Stimulated activated CD4-positive, alpha-beta T cell treated with anti-CD3 and anti-CD28 coated beads, Interleukin-4, amount 100 ng/mL, for 1 hour (primary cell): ENCODE results near the gene CST9.
"Not testable (repeated sequence)": the region's sequence is repeated elsewhere in the genome, so short reads cannot be mapped to it uniquely, and the experiment has no call there.

Source experiments
- DNase-seq: peaks from one replicate; pipeline ENCODE4 v3.0.0-alpha.2; 2020

Gene CST9

DNA sequence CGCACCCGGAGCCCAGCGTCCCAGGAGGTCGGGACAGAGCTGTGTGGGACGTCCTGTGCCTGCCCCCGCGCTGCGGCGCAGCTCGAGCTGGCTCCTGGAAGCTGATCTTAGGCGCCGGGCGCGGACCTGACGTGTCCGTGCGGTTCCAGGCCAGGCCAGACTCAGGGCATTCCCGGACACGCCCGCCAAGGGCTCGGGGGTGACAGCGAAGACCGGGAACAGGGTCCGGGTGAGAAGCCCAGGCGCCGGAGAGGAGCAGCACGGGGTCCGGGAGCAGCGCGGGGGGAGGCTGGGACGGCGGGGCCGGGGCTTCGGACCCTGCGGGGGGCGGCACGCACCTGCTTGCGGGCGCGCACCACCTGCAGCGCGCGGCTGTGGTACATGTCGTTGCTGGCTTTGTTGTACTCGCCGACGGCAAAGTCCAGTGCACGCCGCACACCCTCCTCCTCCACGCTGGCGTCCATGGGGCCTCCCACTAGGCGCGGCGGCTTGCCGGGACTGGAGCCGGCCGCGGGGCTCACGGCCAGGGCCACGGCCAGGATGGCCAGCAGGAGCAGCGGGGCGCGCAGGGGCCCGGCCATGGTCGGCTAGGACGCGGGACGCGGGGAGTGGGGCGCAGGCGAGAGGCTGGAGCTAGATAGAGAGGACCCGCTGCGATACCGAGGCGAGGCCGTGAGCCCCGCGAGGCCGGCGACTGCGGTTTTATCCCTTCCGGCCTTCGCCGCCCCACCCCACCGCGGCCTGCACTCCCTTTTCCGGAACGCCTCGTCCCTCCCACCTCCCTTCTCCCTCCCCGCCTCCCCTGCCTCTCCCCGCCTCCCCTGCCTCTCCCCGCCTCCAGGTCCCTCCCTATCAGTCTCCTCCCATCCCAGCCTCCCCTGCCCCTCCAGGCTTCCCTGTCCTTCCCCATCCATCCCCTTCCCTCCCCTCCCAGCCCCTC lies 31.8 kb upstream of the CST9 start, which contains the start of gene CST3:
Gene CST3, minus strand, starts transcription at position 674 of the 940 bp plus-strand sequence. Its CDS starts 93 bp downstream, at position 581.
- no peak for DNase-seq

DNA sequence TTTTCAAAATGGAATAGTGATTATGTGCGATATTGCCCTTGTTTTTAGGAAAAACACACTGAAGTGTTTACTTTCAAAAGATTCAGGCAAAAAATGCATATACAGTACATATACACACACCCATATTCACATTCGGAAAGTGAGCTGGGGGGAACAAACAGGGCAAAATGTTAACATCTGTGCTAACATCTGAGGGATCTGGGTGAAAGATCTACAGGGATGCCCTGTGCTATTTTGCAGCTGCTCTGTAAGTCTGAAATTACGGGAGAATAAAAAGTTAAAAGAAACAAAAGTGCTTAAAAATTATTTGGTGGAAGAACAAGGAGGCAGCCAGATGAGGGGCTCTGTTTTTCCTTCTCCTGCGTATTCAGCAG lies 31.2 kb upstream of the CST9 start:
- no peak for DNase-seq

GRCh38 chr20:23636182-23636907 lies 30.6 kb upstream of the CST9 start:
- no peak for DNase-seq

DNA sequence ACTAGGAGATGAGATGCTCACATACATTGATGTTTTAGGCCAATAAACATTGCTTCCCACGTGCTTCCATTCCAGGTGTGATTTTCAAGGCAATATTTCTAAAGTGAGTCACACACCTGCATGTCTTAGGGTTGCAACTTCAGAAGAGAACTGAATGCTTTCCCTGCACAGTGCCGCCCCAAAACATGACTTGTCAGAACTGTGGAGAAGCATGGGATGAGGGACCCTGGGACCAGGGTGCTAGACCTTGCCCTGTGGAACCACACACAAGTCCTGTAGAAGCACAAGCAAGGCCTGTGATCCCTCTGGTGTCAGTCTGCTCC lies 30.0 kb upstream of the CST9 start:
- DNase-seq = not testable (repeated sequence)

DNA sequence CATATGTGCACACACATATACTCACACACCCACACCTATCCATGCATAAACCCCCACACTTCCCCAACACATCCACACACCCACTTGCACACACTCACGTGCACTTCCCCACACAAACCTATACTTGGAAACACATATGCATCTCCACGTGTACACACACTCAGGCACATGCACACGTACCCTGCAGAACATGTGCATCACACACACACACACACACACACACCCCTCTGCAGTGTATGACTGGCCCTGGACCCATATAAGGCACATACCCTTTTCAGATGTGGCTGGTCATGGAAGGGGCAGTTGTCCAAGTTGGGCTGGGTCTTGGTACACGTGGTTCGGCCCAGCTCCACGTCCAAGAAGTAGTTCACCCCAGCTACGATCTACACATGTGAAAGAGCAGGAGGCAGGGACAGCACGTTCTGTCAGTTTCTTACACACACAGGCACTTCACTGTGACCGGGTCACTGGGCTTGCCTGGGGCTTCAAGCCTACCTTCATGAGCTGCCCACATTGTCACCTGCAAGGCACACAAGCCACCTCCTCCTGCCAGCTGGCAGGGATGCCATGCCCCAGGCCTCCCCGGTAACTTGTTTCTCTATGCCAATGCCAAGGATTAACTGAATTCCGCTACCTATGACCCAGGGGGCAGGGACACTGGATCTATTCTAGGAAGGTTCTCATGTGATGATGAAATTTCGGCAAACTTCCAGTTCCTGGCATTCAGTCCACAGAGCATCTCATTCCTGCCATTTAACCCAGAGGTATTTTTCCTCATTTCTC lies 29.5 kb upstream of the CST9 start:
- DNase-seq = no peak

DNA sequence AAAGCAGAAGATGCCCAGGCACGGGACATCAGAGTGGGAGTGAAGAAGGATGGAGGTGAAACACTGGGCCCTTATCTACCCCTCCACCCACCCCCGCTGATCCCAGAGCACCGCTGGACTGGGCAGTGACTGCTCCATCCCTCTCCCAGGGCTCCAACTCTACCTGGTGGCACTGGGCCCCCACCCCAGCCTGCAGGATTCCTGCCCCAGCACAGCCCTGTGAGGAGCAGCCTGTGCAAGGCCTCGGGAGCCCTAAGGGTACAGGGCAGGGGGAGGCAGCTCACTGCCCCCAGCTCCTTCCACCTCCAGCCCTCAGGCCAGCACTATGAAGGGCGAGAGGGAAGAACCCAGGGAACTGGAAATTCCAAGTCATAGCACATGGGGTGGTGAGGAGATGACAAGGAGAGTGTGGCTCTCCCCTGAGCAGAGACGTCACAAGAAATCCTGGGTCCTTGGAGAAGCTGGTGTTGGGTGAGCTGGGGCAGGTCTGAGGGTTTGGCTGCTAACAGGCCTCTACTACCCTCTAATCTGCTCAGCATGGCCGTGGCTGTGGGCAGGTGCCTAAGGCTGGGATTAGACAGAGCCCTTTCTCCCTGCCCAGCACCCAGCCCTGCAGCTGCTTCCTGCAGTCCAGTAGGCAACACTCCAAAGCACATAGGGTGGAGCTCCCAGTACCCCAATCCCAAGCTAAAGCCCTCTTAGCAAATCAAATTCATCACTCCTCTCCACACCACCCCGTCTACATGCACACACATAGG lies 28.5 kb upstream of the CST9 start:
- DNase-seq = no peak

DNA sequence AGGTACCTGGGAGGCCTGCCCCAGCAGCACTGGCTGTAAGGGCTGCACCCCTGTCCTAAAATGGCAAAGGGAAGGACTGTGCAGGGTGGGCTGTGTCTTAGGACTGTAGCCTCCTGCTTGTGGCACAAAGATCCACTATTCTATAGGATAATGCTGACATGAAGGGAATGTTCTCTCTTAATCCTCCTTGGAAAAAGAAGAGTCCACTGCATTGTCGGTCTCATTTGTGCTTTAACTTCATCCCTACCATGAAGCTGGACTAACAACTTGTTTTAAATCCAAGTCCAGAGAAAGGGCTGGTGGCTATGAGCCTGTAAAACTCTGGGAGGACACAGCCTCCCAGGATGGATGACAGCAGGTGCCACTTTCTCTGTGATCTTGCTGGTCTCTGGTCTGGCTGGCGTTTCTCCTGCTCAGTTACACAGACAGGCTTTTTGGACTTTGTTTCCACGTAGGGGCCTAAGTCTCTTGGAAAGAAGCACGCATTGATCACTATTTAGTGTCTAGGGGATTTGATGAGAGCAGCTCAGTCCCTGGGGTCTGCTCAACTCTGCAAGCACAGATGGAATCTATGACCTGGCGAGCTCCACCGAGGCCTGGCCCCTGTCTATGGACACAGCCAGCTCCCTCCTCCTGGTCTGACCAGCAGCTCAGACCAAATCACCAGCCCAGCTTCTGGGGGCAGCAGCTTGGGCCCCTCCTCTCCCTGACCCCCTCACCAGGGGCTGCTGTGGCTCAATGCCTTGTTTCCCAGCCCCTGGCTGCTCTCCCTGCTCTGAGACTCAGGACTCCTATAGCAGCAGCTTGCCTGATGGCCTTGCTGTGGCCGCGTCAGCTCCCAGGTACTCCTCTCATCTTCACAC lies 27.2 kb upstream of the CST9 start:
- DNase-seq = no peak

GRCh38 chr20:23631981-23632710 lies 26.4 kb upstream of the CST9 start:
- no peak for DNase-seq

- DNase-seq = no peak
Observed at GRCh38 chr20:23631226-23631822, 25.6 kb upstream of the CST9 start.

- no peak for DNase-seq
Observed at GRCh38 chr20:23630392-23630849, 24.7 kb upstream of the CST9 start.

GRCh38 chr20:23629542-23630391 lies 24.1 kb upstream of the CST9 start:
- no peak for DNase-seq

DNA sequence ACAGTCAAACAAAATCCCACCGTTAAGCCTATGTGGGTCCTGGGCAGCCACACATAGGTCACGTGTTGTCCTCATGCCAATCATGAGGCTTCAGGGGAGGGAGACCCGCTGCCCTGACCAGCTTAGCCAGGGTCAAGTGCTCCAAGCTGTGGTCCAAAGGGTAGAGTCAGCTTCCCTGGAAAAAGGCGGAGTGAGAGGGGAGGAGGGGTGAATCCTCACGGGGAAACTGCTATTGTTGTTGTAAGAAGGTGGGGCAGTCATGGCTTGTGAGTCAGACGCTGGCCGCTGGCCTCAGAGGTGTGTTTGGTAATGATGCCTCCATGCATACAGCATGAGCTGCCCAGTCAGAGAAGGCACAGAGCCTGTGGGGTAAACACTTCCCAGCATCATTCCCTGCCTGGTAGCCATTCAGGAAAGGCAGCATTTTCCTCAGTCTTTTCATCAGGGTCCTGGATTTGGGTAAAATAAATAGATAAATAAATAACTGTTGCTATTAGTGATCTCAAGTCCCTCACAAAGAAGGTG lies 23.4 kb upstream of the CST9 start:
- no peak for DNase-seq

DNA sequence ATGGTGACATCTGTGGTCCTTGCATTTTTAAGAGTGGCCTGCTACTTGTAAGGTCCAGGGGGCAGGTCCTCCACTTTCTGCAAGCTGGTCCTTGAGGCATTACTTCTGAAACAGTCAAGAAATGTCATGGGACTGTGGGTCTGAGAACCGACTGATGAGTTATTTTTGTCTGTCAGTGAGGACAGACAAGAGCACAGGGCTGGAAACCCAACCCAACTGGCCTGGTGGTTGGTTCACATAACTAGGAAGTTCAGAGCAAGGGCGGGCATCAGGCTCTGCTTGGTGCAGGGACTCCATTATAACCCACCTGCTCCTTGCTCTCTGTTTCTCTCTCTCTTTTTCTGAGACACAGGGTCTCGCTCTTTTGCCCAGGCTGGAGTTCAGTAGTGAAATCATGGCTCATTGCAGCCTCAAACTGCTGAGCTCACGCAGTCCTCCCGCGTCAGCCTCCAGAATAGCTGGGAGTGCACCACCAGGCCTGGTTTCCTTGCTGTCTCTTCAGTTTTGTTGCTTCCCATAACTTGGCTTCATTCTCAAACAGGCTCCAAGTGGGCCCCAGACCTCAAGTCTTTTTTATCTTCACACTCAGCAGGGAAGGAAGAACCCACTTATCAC lies 22.8 kb upstream of the CST9 start:
- no peak for DNase-seq

- no peak for DNase-seq
Observed at GRCh38 chr20:23627501-23627900, 21.8 kb upstream of the CST9 start.

GRCh38 chr20:23626040-23626620 lies 20.4 kb upstream of the CST9 start:
- DNase-seq = no peak

- no peak for DNase-seq
Observed at GRCh38 chr20:23625236-23625964, 19.7 kb upstream of the CST9 start.

GRCh38 chr20:23624324-23624691 lies 18.6 kb upstream of the CST9 start:
- DNase-seq = no peak
